Kidney epithelial cell (primary cell): ENCODE results near the gene FOXP1. TPM values are rescaled to one million over a fixed set of nuclear protein-coding genes. Genes with fewer than 3 reads are reported as not detected.

ENCODE experiments used
- DNase-seq: peaks from one replicate; pipeline ENCODE4 v3.0.0-alpha.2; 2010; ENCODE audit warnings: low read depth
- H3K27me3 ChIP-seq: 2 replicates; pipeline ENCODE4 v1.6.0; 2011; ENCODE audit warnings: low read length; ENCODE audit not compliant: control insufficient read depth, insufficient read depth
- H3K36me3 ChIP-seq: 2 replicates; pipeline ENCODE4 v1.5.1; 2011; ENCODE audit warnings: low read length; ENCODE audit not compliant: control insufficient read depth, insufficient read depth
- H3K4me3 ChIP-seq: 2 replicates; pipeline ENCODE4 v1.5.1; 2011; ENCODE audit warnings: low read depth, mild to moderate bottlenecking, control low read depth, low read length
- CTCF ChIP-seq: IDR thresholded peaks from 2 replicates; pipeline ENCODE4 v1.5.1; 2011; ENCODE audit warnings: mild to moderate bottlenecking, moderate library complexity, low read length, control low read depth, inconsistent platforms; ENCODE audit not compliant: insufficient read depth, poor library complexity, severe bottlenecking
- total RNA-seq: library from RNA; depleted of rRNA; stranded (reverse); fragments of >200 nt; gene quantifications from 2 replicates; pipeline ENCODE4 v1.2.3, GENCODE V29; 2015

The FOXP1 gene
- total RNA-seq, 1 donor from 2014 or later: 75.0 TPM

DNA sequence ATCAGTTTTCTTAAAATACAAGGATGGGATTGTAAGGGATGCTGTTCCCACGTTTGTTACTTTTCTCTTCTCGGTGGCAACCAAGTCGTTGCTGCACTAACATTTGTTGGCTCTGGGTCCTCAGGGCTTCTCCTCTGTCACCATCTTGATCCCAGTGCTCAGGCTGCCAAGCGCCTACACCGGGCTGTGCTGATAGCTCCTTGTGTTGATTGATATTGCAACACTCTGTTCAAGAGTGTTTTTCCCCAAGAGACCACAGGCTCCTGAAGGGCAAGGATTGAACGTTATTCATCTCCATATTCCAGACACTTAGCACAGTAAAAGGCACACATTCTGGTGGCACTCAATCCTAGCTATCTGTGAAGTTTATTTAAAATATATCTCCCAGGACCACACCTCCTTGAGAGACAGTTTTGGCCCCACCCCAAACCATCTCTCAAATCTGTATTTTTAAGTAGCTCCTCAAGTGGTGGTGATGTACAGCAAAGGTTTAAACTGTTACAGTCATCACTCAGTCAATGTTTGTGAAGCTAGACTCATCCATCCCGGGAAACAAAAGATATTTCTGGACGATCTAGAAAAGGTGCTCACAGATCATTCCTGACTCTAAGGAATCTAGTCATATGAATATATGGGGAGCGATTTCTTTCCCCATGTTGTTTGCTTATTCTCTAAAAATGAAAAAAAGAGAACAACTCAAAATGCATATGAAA lies 38.5 kb upstream of the FOXP1 start:
- TF ChIP-seq CTCF: no peak
- DNase-seq: no peak
- no peaks in the 10 kb centered on the region for H3K36me3 ChIP-seq
- no peaks in the 10 kb centered on the region for H3K27me3 ChIP-seq
- no peak overlapping the region for H3K4me3 ChIP-seq

- no peaks in the 10 kb centered on the region for H3K36me3 ChIP-seq
- no peak for TF ChIP-seq CTCF
- H3K27me3 ChIP-seq: no peaks in the 10 kb centered on the region
Measured at GRCh38 chr3:71618538-71618937, 35.0 kb upstream of the FOXP1 start.

DNA sequence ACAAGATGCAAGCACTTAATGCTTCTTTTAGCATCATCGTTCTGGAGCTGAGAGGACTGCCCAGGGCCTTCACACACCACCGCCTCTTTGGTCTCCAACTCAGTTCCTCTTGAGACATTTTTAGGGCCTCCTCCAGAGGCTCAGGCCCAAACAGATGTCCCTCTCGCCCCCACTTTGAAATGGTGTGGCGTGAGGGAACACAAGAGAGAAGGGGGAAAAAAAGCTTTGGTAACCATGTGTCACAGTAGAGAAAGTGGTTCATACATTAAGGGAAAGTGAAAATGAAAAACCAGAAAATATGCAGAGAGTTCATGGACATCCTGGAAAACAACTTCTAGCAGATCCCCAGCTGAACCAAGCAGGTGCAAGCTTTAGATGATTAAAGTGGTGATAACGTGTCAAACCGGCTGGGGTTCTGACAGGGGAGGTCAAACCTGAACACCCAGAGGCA lies 33.1 kb upstream of the FOXP1 start:
- Histone ChIP-seq H3K4me3 (no peak overlapping the region), H3K27me3 (no peaks in the 10 kb centered on the region), H3K36me3 (no peaks in the 10 kb centered on the region)
- DNase-seq: no peak
- TF ChIP-seq CTCF: no peak

More at GRCh38 chr3:71618538-71618937, 35.0 kb upstream of the FOXP1 start:
- DNase-seq: no peak
- no peak overlapping the region for H3K4me3 ChIP-seq

GRCh38 chr3:71614869-71615268 lies 31.3 kb upstream of the FOXP1 start:
- TF ChIP-seq CTCF: no peak
- Histone ChIP-seq H3K4me3 (no peak overlapping the region), H3K36me3 (no peaks in the 10 kb centered on the region), H3K27me3 (no peaks in the 10 kb centered on the region)
- DNase-seq: no peak

DNA sequence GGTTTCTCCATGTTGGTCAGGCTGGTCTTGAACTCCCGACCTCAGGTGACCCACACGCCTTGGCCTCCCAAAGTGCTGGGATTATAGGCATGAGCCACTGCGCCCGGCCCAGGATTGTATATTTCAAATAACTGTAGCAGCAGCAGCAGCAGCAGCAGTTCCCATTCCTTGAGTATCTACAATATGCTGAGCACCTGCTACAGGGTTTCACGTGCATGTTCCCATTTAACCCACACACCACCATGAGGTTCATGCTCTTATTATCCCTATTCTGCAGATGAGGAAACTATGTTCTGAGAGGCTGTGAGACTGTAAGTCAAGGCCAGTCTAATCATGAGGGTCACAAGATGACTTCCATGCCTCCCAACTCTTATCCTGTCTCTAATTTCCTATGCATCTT lies 30.9 kb upstream of the FOXP1 start:
- no peak for TF ChIP-seq CTCF
- no peak for DNase-seq
- H3K4me3 ChIP-seq: no peak overlapping the region
- H3K36me3 ChIP-seq: no peaks in the 10 kb centered on the region
- no peaks in the 10 kb centered on the region for H3K27me3 ChIP-seq

GRCh38 chr3:71611099-71611498 lies 27.6 kb upstream of the FOXP1 start:
- no peak for DNase-seq
- H3K4me3 ChIP-seq: no peak overlapping the region
- no peak for TF ChIP-seq CTCF
- no peaks in the 10 kb centered on the region for H3K27me3 ChIP-seq
- no peaks in the 10 kb centered on the region for H3K36me3 ChIP-seq
